NCI-H146 (cell line): Measurements from ENCODE around the gene FAM83F.

ENCODE experiments used
- DNase-seq: peaks from one replicate; lab custom pipeline; 2025; lab: John Stamatoyannopoulos, UW

The FAM83F gene

GRCh38 chr22:39994041-39994565, 651 bp upstream of the FAM83F start:
- no peak for DNase-seq

GRCh38 chr22:39995393-39996252, 869 bp downstream of the FAM83F start:
- DNase-seq: peak; percentile 44

GRCh38 chr22:39996732-39997131, 2.0 kb downstream of the FAM83F start:
- peak; percentile 39 for DNase-seq

- no peak for DNase-seq
Measured at GRCh38 chr22:39997421-39997820, 2.7 kb downstream of the FAM83F start.

- DNase-seq: peak; percentile 94
Measured at GRCh38 chr22:39997939-39998726, 3.4 kb downstream of the FAM83F start.

- DNase-seq: peak; percentile 14
Measured at GRCh38 chr22:39999144-39999757, 4.5 kb downstream of the FAM83F start.

GRCh38 chr22:40000171-40000570, 5.4 kb downstream of the FAM83F start:
- DNase-seq: no peak

GRCh38 chr22:40001106-40001505, 6.4 kb downstream of the FAM83F start:
- no peak for DNase-seq

GRCh38 chr22:40001800-40002577, 7.2 kb downstream of the FAM83F start:
- no peak for DNase-seq

GRCh38 chr22:40002935-40003715, 8.4 kb downstream of the FAM83F start:
- peak; percentile 26 for DNase-seq

GRCh38 chr22:40004836-40005235, 10.1 kb downstream of the FAM83F start:
- DNase-seq: no peak

- no peak for DNase-seq
Measured at GRCh38 chr22:40006641-40007040, 11.9 kb downstream of the FAM83F start.

- DNase-seq: no peak
Measured at GRCh38 chr22:40007853-40008710, 13.3 kb downstream of the FAM83F start.

GRCh38 chr22:40008726-40009291, 14.1 kb downstream of the FAM83F start:
- DNase-seq: peak; percentile 57

- DNase-seq: peak; percentile 91
Measured at GRCh38 chr22:40009292-40009774, 14.6 kb downstream of the FAM83F start.

GRCh38 chr22:40009951-40010671, 15.4 kb downstream of the FAM83F start:
- peak; percentile 71 for DNase-seq

GRCh38 chr22:40010746-40011145, 16.0 kb downstream of the FAM83F start:
- no peak for DNase-seq

- no peak for DNase-seq
Measured at GRCh38 chr22:40014667-40015248, 20.0 kb downstream of the FAM83F start.
